ENCODE data around the gene DMAP1. TPM values are rescaled to one million over a fixed set of nuclear protein-coding genes. Genes with fewer than 3 reads are reported as not detected.

Gene DMAP1
- total RNA-seq, 1 donor from 2014 or later, result 32.2 TPM

DNA sequence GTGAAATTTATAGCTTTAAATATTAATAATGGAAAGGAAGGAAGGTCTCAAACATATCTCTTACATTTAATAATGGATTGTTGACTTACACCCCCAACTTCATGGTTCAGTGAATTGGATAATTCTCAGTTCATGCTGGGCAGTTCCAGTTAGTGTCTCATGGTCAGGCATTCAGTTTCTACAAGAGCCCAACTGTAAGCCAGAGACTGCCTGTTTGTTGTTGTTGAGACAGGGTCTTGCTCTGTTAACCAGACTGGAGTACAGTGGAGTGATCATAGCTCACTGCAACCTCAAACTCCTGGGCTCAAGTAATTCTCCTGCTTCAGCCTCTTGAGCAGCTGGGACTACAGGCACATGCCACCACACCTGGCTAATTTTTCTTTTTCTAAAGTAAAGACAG lies 5.0 kb upstream of the DMAP1 start:
- intact Hi-C loops (cut with DNase I), result no loop called here
- Histone ChIP-seq H3K27me3 (ENCODE audit: low read depth) (no peaks in the 10 kb centered on the region), H3K9me3 (no peaks in the 10 kb centered on the region), H3K27ac (no peak overlapping the region), H3K4me1 (peaks cover 11% of the 10 kb centered on the region), H3K36me3 (no peaks in the 10 kb centered on the region), H3K4me3 (no peak overlapping the region)
- ATAC-seq, result no peak
- TF ChIP-seq, protein P1, sequence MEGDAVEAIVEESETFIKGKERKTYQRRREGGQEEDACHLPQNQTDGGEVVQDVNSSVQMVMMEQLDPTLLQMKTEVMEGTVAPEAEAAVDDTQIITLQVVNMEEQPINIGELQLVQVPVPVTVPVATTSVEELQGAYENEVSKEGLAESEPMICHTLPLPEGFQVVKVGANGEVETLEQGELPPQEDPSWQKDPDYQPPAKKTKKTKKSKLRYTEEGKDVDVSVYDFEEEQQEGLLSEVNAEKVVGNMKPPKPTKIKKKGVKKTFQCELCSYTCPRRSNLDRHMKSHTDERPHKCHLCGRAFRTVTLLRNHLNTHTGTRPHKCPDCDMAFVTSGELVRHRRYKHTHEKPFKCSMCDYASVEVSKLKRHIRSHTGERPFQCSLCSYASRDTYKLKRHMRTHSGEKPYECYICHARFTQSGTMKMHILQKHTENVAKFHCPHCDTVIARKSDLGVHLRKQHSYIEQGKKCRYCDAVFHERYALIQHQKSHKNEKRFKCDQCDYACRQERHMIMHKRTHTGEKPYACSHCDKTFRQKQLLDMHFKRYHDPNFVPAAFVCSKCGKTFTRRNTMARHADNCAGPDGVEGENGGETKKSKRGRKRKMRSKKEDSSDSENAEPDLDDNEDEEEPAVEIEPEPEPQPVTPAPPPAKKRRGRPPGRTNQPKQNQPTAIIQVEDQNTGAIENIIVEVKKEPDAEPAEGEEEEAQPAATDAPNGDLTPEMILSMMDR (IDR thresholded peaks at IDR 0.05), result no peak
- no peak for DNase-seq

- H3K9me3 ChIP-seq, result no peaks in the 10 kb centered on the region
- no peak overlapping the region for H3K4me3 ChIP-seq
- DNase-seq (no peak), ATAC-seq (no peak)
- TF ChIP-seq, protein P1 (IDR thresholded peaks at IDR 0.05), result no peak
- H3K27me3 ChIP-seq (ENCODE audit: low read depth), result no peaks in the 10 kb centered on the region
- peaks cover 11% of the 10 kb centered on the region for H3K36me3 ChIP-seq
- peaks cover 22% of the 10 kb centered on the region for H3K4me1 ChIP-seq
- intact Hi-C loops (cut with DNase I), result no loop called here
- no peak overlapping the region for H3K27ac ChIP-seq
Measured at GRCh38 chr1:44210595-44210994, 2.7 kb upstream of the DMAP1 start.

GRCh38 chr1:44212355-44213221 lies 683 bp upstream of the DMAP1 start:
- no peak for ATAC-seq

DNA sequence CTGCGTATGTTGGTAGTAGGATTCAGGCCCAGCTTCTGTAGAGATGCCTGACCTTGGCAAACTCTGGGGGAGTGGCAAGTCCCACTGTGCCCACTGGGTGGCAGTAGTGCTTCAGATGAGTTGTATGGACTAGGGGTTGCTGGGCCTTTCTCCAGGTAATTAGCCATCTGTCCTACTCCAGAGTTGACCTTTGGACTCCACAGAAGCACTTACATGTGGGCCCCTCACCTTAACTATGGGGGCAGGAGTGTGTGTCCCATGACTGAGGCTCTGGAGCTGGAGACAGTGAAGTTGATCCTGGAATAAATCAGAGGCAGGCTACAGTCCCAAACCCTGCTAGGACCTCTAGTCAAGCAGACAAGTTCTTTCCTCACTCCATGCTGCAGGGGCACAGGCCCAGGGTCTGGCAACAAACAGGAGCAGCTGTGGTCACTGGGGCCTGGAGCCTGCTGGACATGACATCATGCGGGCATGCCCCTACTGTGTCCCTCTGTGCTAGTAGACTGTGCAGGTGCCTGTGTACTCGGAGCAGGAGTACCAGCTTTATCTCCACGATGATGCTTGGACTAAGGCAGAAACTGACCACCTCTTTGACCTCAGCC lies 4.6 kb downstream of the DMAP1 start:
- DNase-seq, result peak; percentile 72
- intact Hi-C loops (cut with DNase I), result no loop called here
- H3K27ac ChIP-seq, result no peak overlapping the region
- H3K27me3 ChIP-seq (ENCODE audit: low read depth), result no peaks in the 10 kb centered on the region
- TF ChIP-seq, protein P1 (IDR thresholded peaks at IDR 0.05), result peak; percentile 89
- peaks cover 12% of the 10 kb centered on the region for H3K4me1 ChIP-seq
- no peak overlapping the region for H3K4me3 ChIP-seq
- peaks cover 71% of the 10 kb centered on the region for H3K36me3 ChIP-seq
- H3K9me3 ChIP-seq, result no peaks in the 10 kb centered on the region
- ATAC-seq, result peak; percentile 56 to 63

More at GRCh38 chr1:44212355-44213221, 683 bp upstream of the DMAP1 start:
- Histone ChIP-seq H3K4me1 (peaks cover 22% of the 10 kb centered on the region), H3K27ac (peak overlapping the region; percentile 84), H3K36me3 (peaks cover 29% of the 10 kb centered on the region), H3K4me3 (peak overlapping the region; percentile 97), H3K27me3 (ENCODE audit: low read depth) (no peaks in the 10 kb centered on the region), H3K9me3 (no peaks in the 10 kb centered on the region)
- intact Hi-C loops (cut with DNase I), result no loop called here
- TF ChIP-seq, protein P1 (IDR thresholded peaks at IDR 0.05), result no peak
- DNase-seq, result no peak

DNA sequence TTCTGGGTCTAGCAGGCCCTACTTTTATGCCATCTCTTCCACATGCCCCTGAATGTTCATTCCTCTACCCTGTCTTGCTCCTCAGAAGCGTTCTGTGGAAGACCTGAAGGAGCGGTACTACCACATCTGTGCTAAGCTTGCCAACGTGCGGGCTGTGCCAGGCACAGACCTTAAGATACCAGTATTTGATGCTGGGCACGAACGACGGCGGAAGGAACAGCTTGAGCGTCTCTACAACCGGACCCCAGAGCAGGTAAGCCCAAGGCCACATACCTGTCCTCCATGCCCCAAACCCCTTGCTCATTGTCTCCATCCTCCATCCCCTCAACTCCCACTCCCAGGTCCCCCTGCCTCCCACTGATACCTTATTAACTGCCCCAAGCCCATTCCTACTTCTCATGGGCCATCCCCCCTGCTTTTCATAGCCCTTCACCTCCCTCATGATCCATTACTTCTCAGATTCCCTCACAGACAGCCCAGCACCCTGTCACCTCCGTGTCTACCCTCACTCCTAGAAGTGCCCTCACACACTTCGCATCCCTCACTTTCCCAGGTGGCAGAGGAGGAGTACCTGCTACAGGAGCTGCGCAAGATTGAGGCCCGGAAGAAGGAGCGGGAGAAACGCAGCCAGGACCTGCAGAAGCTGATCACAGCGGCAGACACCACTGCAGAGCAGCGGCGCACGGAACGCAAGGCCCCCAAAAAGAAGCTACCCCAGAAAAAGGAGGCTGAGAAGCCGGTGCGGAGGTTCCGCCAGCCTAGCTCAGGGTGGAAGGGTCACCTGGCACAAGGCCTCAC lies 5.4 kb downstream of the DMAP1 start:
- H3K27me3 ChIP-seq (ENCODE audit: low read depth), result no peaks in the 10 kb centered on the region
- intact Hi-C loops (cut with DNase I), result no loop called here
- no peaks in the 10 kb centered on the region for H3K9me3 ChIP-seq
- H3K27ac ChIP-seq, result no peak overlapping the region
- TF ChIP-seq, protein P1 (IDR thresholded peaks at IDR 0.05), result no peak
- ATAC-seq (no peak), DNase-seq (no peak)
- H3K4me3 ChIP-seq, result no peak overlapping the region
- peaks cover 71% of the 10 kb centered on the region for H3K36me3 ChIP-seq
- peaks cover 11% of the 10 kb centered on the region for H3K4me1 ChIP-seq

Measured in lower lobe of right lung (tissue), 2 donors.